Naive thymus-derived CD4-positive, alpha-beta T cell (primary cell): ENCODE data around the gene TDRD7. TPM values are rescaled to one million over a fixed set of nuclear protein-coding genes. Genes with fewer than 3 reads are reported as not detected.

Experiments
- ATAC-seq: fragments of 150-1000 bp; cut with Tn5 transposase; 2 replicates; pipeline ENCODE4 v1.10.0; 2021; ENCODE audit warnings: mild to moderate bottlenecking, moderate library complexity
- CTCF ChIA-PET: fragments of 350-600 bp; sonication (Branson Sonifier 250); formaldehyde crosslinking; loops from one replicate; lab custom pipeline; 2021; ENCODE audit warnings: antibody characterized with exemption; lab: Charles Lee
- POLR2A ChIA-PET: fragments of 350-600 bp; sonication (Branson Sonifier 250); formaldehyde crosslinking; loops from one replicate; lab custom pipeline; 2021; ENCODE audit warnings: antibody characterized with exemption, inconsistent platforms; lab: Charles Lee
- DNase-seq, 9 donors: peaks; one replicate each; pipeline versions ENCODE4 v3.0.0 to v3.0.0-alpha.2; 2020 to 2022; ENCODE audit warnings: mixed read lengths in 1 of 9
- H3K27ac ChIP-seq: one replicate; pipeline ENCODE4 v1.7.0; 2013; ENCODE audit warnings: mild to moderate bottlenecking, low read depth, low read length, moderate library complexity
- H3K27me3 ChIP-seq, 2 donors: one replicate each; pipeline ENCODE4 v1.7.0; 2013; ENCODE audit warnings: low read length in 2 of 2, mild to moderate bottlenecking in 2 of 2, moderate library complexity in 2 of 2; ENCODE audit not compliant: control insufficient read depth in 2 of 2, insufficient read depth in 2 of 2
- H3K36me3 ChIP-seq, 3 experiments: 1 replicate in 2 of 3; 2 replicates in 1 of 3; pipeline ENCODE4 v1.7.0; 2013; ENCODE audit warnings: low read length in 3 of 3, mild to moderate bottlenecking in 3 of 3, moderate library complexity in 1 of 3; ENCODE audit not compliant: insufficient read depth in 3 of 3, control insufficient read depth in 2 of 3
- H3K4me1 ChIP-seq, 2 donors: one replicate each; pipeline ENCODE4 v1.7.0; 2013; ENCODE audit warnings: low read length in 2 of 2, mild to moderate bottlenecking in 2 of 2, moderate library complexity in 1 of 2; ENCODE audit not compliant: control insufficient read depth in 2 of 2, insufficient read depth in 2 of 2
- H3K4me3 ChIP-seq: 2 replicates; pipeline ENCODE4 v1.7.0; 2013; ENCODE audit warnings: mild to moderate bottlenecking, low read length
- H3K9me3 ChIP-seq, 3 experiments: 1 replicate in 2 of 3; 2 replicates in 1 of 3; pipeline ENCODE4 v1.7.0; 2013; ENCODE audit warnings: low read length in 3 of 3; ENCODE audit not compliant: control insufficient read depth in 2 of 3
- H3K27ac Mint-ChIP-seq, 9 donors: one replicate each; pipeline ENCODE4 v1.8.0; 2020 to 2022; ENCODE audit warnings: mixed read lengths in 9 of 9, mild to moderate bottlenecking in 8 of 9, moderate library complexity in 5 of 9, inconsistent platforms in 2 of 9
- H3K27me3 Mint-ChIP-seq, 5 donors: one replicate each; pipeline ENCODE4 v1.8.0; 2021 to 2022; ENCODE audit warnings: mixed read lengths in 5 of 5, mild to moderate bottlenecking in 1 of 5
- H3K36me3 Mint-ChIP-seq, 5 donors: one replicate each; pipeline ENCODE4 v1.8.0; 2020 to 2022; ENCODE audit warnings: mixed read lengths in 5 of 5, mild to moderate bottlenecking in 3 of 5, inconsistent platforms in 1 of 5
- H3K4me1 Mint-ChIP-seq, 7 donors: one replicate each; pipeline ENCODE4 v1.8.0; 2020 to 2022; ENCODE audit warnings: mixed read lengths in 7 of 7, mild to moderate bottlenecking in 3 of 7, inconsistent platforms in 1 of 7
- H3K4me3 Mint-ChIP-seq, 10 donors: one replicate each; pipeline ENCODE4 v1.8.0; 2020 to 2022; ENCODE audit warnings: mild to moderate bottlenecking in 10 of 10, mixed read lengths in 10 of 10, moderate library complexity in 6 of 10, inconsistent platforms in 2 of 10
- H3K9me3 Mint-ChIP-seq, 11 donors: one replicate each; pipeline ENCODE4 v1.8.0; 2020 to 2022; ENCODE audit warnings: mixed read lengths in 11 of 11, mild to moderate bottlenecking in 4 of 11, inconsistent platforms in 1 of 11, moderate library complexity in 1 of 11
- intact Hi-C, 2 donors: fragments of 100-400 bp; cut with micrococcal nuclease; formaldehyde crosslinking; loops; one replicate each; pipeline ENCODE4 v1.15.1; 2023
- polyA plus RNA-seq, 2 donors: library from polyadenylated mRNA; unstranded; fragments of 300-500 nt; fragmentation: Illumina TruSeq; gene quantifications; one replicate each; pipeline ENCODE4 v1.2.3, GENCODE V29; 2021
- total RNA-seq, 6 experiments: library from RNA in 5 of 6; stranded (reverse) in 5 of 6; gene quantifications; 1 replicate in 5 of 6; 2 replicates in 1 of 6; pipeline ENCODE4 v1.2.3 and lab custom pipeline; 2021 to 2026

Gene TDRD7
- total and polyA plus RNA-seq, 7 experiments from 2014 or later = 2.2 to 15.0 (median 9.0) TPM

GRCh38 chr9:97366476-97366875 lies 45.4 kb upstream of the TDRD7 start:
- peaks cover 0 to 25% (median 0%) of the 10 kb centered on the region in 3 experiments for H3K36me3 ChIP-seq
- Mint-ChIP-seq H3K4me3 (no peak overlapping the region), H3K27me3 (no peaks in the 10 kb centered on the region), H3K36me3 (peaks cover 2 to 76% (median 43%) of the 10 kb centered on the region in 5 donors), H3K4me1 (peaks cover 0 to 7% (median 0%) of the 10 kb centered on the region in 7 donors), H3K9me3 (peaks cover 3 to 11% (median 7%) of the 10 kb centered on the region in 11 donors), H3K27ac (no peak overlapping the region)
- H3K4me3 ChIP-seq = no peak overlapping the region
- ChIA-PET POLR2A (no interaction called here), CTCF (no interaction called here)
- no peak for DNase-seq
- intact Hi-C loops = no loop called here
- H3K9me3 ChIP-seq = peaks cover 0 to 6% (median 0%) of the 10 kb centered on the region in 3 experiments
- no peaks in the 10 kb centered on the region for H3K4me1 ChIP-seq
- H3K27ac ChIP-seq = no peak overlapping the region
- no peak for ATAC-seq
- H3K27me3 ChIP-seq = no peaks in the 10 kb centered on the region

DNA sequence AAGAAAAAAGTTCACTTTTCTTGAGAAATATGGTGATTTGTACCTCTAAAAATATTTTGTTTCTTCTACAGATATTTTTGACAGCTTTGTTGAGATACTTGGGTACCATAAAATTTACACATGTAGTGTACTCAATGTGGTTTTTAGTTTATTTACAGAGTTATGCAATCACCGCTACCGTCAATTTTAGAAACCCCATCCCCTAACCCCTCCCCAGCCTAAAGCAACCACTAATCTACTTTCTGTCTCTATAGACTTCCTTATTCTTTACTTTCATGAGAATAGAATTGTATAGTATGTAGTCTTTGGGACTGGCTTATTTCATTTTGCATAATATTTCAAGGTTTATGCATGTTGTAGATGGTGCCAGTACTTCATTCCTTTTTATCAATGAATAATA lies 45.0 kb upstream of the TDRD7 start:
- Histone ChIP-seq H3K9me3 (peaks cover 0 to 6% (median 0%) of the 10 kb centered on the region in 3 experiments), H3K4me3 (no peak overlapping the region), H3K4me1 (no peaks in the 10 kb centered on the region), H3K27ac (no peak overlapping the region), H3K27me3 (no peaks in the 10 kb centered on the region), H3K36me3 (peaks cover 0 to 27% (median 0%) of the 10 kb centered on the region in 3 experiments)
- ChIA-PET POLR2A (no interaction called here), CTCF (no interaction called here)
- Mint-ChIP-seq H3K9me3 (peaks cover 3 to 11% (median 7%) of the 10 kb centered on the region in 11 donors), H3K4me3 (no peak overlapping the region), H3K27ac (no peak overlapping the region), H3K36me3 (peaks cover 2 to 80% (median 47%) of the 10 kb centered on the region in 5 donors), H3K4me1 (peaks cover 0 to 7% (median 0%) of the 10 kb centered on the region in 7 donors), H3K27me3 (no peaks in the 10 kb centered on the region)
- ATAC-seq (no peak), DNase-seq (no peak)
- intact Hi-C loops = no loop called here

GRCh38 chr9:97367729-97368128 lies 44.2 kb upstream of the TDRD7 start:
- no peak overlapping the region for H3K27ac Mint-ChIP-seq
- Histone ChIP-seq H3K36me3 (peaks cover 0 to 27% (median 0%) of the 10 kb centered on the region in 3 experiments), H3K27me3 (no peaks in the 10 kb centered on the region), H3K4me3 (no peak overlapping the region), H3K27ac (no peak overlapping the region), H3K9me3 (peaks cover 0 to 6% (median 0%) of the 10 kb centered on the region in 3 experiments), H3K4me1 (no peaks in the 10 kb centered on the region)
- intact Hi-C loops = no loop called here
- H3K27me3 Mint-ChIP-seq = no peaks in the 10 kb centered on the region
- no peak overlapping the region for H3K4me3 Mint-ChIP-seq
- DNase-seq (no peak), ATAC-seq (no peak)
- peaks cover 0 to 6% (median 0%) of the 10 kb centered on the region in 7 donors for H3K4me1 Mint-ChIP-seq
- H3K9me3 Mint-ChIP-seq = peaks cover 3 to 11% (median 7%) of the 10 kb centered on the region in 11 donors
- POLR2A ChIA-PET = no interaction called here
- peaks cover 2 to 84% (median 52%) of the 10 kb centered on the region in 5 donors for H3K36me3 Mint-ChIP-seq
- CTCF ChIA-PET = no interaction called here

- no peak for ATAC-seq
- intact Hi-C loops = no loop called here
- Histone ChIP-seq H3K36me3 (peaks cover 0 to 27% (median 0%) of the 10 kb centered on the region in 3 experiments), H3K4me1 (no peaks in the 10 kb centered on the region), H3K27ac (no peak overlapping the region), H3K4me3 (no peak overlapping the region), H3K27me3 (no peaks in the 10 kb centered on the region), H3K9me3 (peaks cover 0 to 6% (median 0%) of the 10 kb centered on the region in 3 experiments)
- no peaks in the 10 kb centered on the region for H3K27me3 Mint-ChIP-seq
- no peak for DNase-seq
- H3K9me3 Mint-ChIP-seq = peaks cover 3 to 11% (median 7%) of the 10 kb centered on the region in 11 donors
- POLR2A ChIA-PET = no interaction called here
- CTCF ChIA-PET = no interaction called here
- no peaks in the 10 kb centered on the region for H3K4me1 Mint-ChIP-seq
- H3K36me3 Mint-ChIP-seq = peaks cover 2 to 82% (median 52%) of the 10 kb centered on the region in 5 donors
- H3K4me3 Mint-ChIP-seq = no peak overlapping the region
- no peak overlapping the region for H3K27ac Mint-ChIP-seq
These were observed 42.9 kb upstream of the TDRD7 start for GRCh38 chr9:97368964-97369363.

DNA sequence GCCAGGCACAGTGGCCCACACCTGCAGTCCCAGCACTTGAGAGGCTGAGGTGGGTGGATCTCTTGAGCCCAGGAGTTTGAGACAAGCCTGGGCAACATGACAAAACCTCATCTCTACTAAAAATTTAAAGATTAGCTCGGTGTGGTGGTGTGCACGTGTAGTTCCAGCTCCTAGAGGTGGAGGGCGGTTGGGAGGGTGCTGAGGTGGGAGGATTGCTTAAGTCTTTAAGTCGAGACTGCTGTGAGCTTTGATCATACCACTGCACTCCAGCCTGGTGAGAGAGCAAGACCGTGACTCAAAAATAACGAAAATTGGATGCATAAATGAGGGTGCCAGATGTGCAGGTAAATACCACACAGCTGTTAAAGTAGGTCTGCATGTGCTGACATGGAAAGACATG lies 39.3 kb upstream of the TDRD7 start:
- CTCF ChIA-PET = no interaction called here
- intact Hi-C loops = no loop called here
- Histone ChIP-seq H3K27me3 (no peaks in the 10 kb centered on the region), H3K27ac (no peak overlapping the region), H3K36me3 (peaks cover 0 to 25% (median 0%) of the 10 kb centered on the region in 3 experiments), H3K4me3 (no peak overlapping the region), H3K4me1 (no peaks in the 10 kb centered on the region), H3K9me3 (peaks cover 0 to 6% (median 0%) of the 10 kb centered on the region in 3 experiments)
- DNase-seq = no peak
- Mint-ChIP-seq H3K36me3 (peaks cover 0 to 79% (median 42%) of the 10 kb centered on the region in 5 donors), H3K4me3 (no peak overlapping the region), H3K4me1 (peaks cover 0 to 3% (median 0%) of the 10 kb centered on the region in 7 donors), H3K9me3 (peaks cover 3 to 11% (median 7%) of the 10 kb centered on the region in 11 donors), H3K27ac (no peak overlapping the region), H3K27me3 (no peaks in the 10 kb centered on the region)
- no peak for ATAC-seq
- POLR2A ChIA-PET = no interaction called here

DNA sequence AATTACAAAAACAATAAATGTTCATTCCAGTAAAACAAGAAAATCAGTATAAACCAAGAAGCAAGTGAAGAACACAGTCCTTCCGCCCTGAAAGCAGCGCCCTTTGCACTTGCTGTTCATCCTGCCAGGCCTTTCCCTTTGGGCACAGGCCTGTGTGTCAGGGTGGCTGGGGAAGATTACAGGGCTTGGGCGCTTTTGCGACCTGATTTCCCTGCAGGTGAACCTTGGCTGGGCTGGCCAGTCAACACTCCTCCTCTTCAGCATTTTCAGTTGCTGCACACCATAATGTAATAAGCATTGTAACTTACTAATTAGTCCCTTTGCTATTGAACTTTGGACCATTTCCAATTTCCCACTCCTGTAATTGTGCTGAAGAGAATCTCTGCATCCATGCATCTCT lies 38.6 kb upstream of the TDRD7 start:
- Mint-ChIP-seq H3K27ac (no peak overlapping the region), H3K4me3 (no peak overlapping the region), H3K36me3 (peaks cover 0 to 76% (median 42%) of the 10 kb centered on the region in 5 donors), H3K9me3 (peaks cover 3 to 9% (median 7%) of the 10 kb centered on the region in 11 donors), H3K27me3 (no peaks in the 10 kb centered on the region), H3K4me1 (peaks cover 0 to 3% (median 0%) of the 10 kb centered on the region in 7 donors)
- intact Hi-C loops = no loop called here
- Histone ChIP-seq H3K9me3 (peaks cover 0 to 6% (median 0%) of the 10 kb centered on the region in 3 experiments), H3K36me3 (peaks cover 0 to 25% (median 0%) of the 10 kb centered on the region in 3 experiments), H3K27ac (no peak overlapping the region), H3K4me3 (no peak overlapping the region), H3K27me3 (no peaks in the 10 kb centered on the region), H3K4me1 (no peaks in the 10 kb centered on the region)
- CTCF ChIA-PET = no interaction called here
- ATAC-seq (no peak), DNase-seq (no peak)
- POLR2A ChIA-PET = no interaction called here

DNA sequence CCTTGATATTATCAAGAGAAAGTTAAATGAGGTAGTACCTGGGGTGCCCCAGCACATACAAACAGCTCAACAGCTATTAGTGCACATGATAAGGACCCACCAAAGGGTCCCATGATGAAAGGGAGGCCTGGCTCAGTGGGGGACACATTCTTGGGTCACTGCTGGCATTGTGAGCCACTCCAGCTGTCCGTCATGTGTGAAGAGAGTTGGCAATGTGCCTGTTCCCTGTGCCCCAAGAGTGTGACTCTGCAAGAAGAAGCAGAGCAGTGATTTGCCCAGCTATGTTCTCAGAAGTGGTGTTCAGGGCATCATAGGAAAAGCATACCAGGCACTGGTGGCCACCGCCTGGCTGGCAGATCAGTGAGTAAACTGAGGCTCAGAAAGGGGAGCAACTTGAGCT lies 37.1 kb upstream of the TDRD7 start:
- Mint-ChIP-seq H3K9me3 (peaks cover 0 to 4% (median 0%) of the 10 kb centered on the region in 11 donors), H3K36me3 (peaks cover 0 to 67% (median 35%) of the 10 kb centered on the region in 5 donors), H3K4me1 (peaks cover 0 to 3% (median 0%) of the 10 kb centered on the region in 7 donors), H3K27me3 (no peaks in the 10 kb centered on the region), H3K27ac (no peak overlapping the region), H3K4me3 (no peak overlapping the region)
- intact Hi-C loops = no loop called here
- Histone ChIP-seq H3K27me3 (no peaks in the 10 kb centered on the region), H3K27ac (no peak overlapping the region), H3K4me1 (no peaks in the 10 kb centered on the region), H3K4me3 (no peak overlapping the region), H3K36me3 (peaks cover 0 to 21% (median 0%) of the 10 kb centered on the region in 3 experiments), H3K9me3 (no peaks in the 10 kb centered on the region)
- ATAC-seq (no peak), DNase-seq (no peak)
- POLR2A ChIA-PET = no interaction called here
- CTCF ChIA-PET = interaction anchor here (1.3 kb wide), 1 partner anchor 12 kb away, joined by 3 read pairs; no protein-coding TSS in a partner anchor
